Hepatocyte (in vitro differentiated cells): Measurements from ENCODE around the gene FYN. TPM values are rescaled to one million over a fixed set of nuclear protein-coding genes. Genes with fewer than 3 reads are reported as not detected.
"Not testable (repeated sequence)": the region's sequence is repeated elsewhere in the genome, so short reads cannot be mapped to it uniquely, and the experiment has no call there.

Source experiments
- DNase-seq: peaks from one replicate; pipeline ENCODE4 v3.0.0-alpha.2; 2016; ENCODE audit warnings: low spot score
- H2AFZ ChIP-seq: fragments of 200-600 bp; sonication (generic); 2 replicates; pipeline ENCODE4 v1.6.0; 2016; ENCODE audit warnings: antibody characterized with exemption, mild to moderate bottlenecking
- H3K27ac ChIP-seq: fragments of 200-600 bp; sonication (generic); 2 replicates; pipeline ENCODE4 v1.5.1; 2016; ENCODE audit warnings: mild to moderate bottlenecking
- H3K27me3 ChIP-seq: fragments of 200-600 bp; sonication (generic); 2 replicates; pipeline ENCODE4 v1.6.1; 2016
- H3K36me3 ChIP-seq: fragments of 200-600 bp; sonication (generic); replicated peaks from 2 replicates; pipeline ENCODE4 v1.5.1; 2016; ENCODE audit warnings: low read depth; ENCODE audit not compliant: insufficient read depth
- H3K4me1 ChIP-seq: fragments of 200-600 bp; sonication (generic); 2 replicates; pipeline ENCODE4 v1.5.1; 2016; ENCODE audit warnings: mild to moderate bottlenecking, moderate library complexity; ENCODE audit not compliant: insufficient read depth
- H3K4me2 ChIP-seq: fragments of 200-600 bp; sonication (generic); 2 replicates; pipeline ENCODE4 v1.6.0; 2016
- H3K4me3 ChIP-seq: fragments of 200-600 bp; sonication (generic); 2 replicates; pipeline ENCODE4 v1.5.1; 2016; ENCODE audit warnings: mild to moderate bottlenecking
- H3K79me2 ChIP-seq: fragments of 200-600 bp; sonication (generic); 2 replicates; pipeline ENCODE4 v1.6.0; 2017; ENCODE audit warnings: mild to moderate bottlenecking
- H3K9me2 ChIP-seq: fragments of 200-600 bp; sonication (generic); replicated peaks from 2 replicates; pipeline ENCODE4 v1.6.0; 2017; ENCODE audit warnings: mild to moderate bottlenecking; ENCODE audit not compliant: insufficient read depth
- H3K9me3 ChIP-seq: fragments of 200-600 bp; sonication (generic); 2 replicates; pipeline ENCODE4 v1.5.1; 2016; ENCODE audit warnings: low read depth, mild to moderate bottlenecking
- H4K20me1 ChIP-seq: fragments of 200-600 bp; sonication (generic); 2 replicates; pipeline ENCODE4 v1.6.0; 2016; ENCODE audit warnings: mild to moderate bottlenecking; ENCODE audit not compliant: insufficient read depth, poor library complexity, severe bottlenecking
- EZH2 ChIP-seq: fragments of 200-600 bp; sonication (generic); IDR thresholded peaks from 2 replicates; pipeline ENCODE4 v1.6.1; 2016; ENCODE audit warnings: antibody characterized with exemption, mild to moderate bottlenecking, borderline replicate concordance
- EZH2phosphoT487 ChIP-seq: fragments of 200-600 bp; sonication (generic); IDR thresholded peaks from one replicate; pipeline ENCODE4 v1.6.1; 2018; ENCODE audit warnings: antibody characterized with exemption, mild to moderate bottlenecking, low read depth, moderate library complexity; ENCODE audit not compliant: unreplicated experiment, severe bottlenecking
- WGBS: methylation state at CpG from one replicate; pipeline ENCODE4 v1.1.6; 2016; ENCODE audit warnings: low lambda C conversion rate; ENCODE audit errors: missing lambda C conversion rate; 5-methylcytosine and 5-hydroxymethylcytosine counted together
- polyA plus RNA-seq: library from polyadenylated mRNA; unstranded; fragments of >200 nt; fragmentation: Nextera tagmentation; extraction: Ambion mirVana; gene quantifications from 2 replicates; pipeline ENCODE4 v1.2.1, GENCODE V29; 2016
- total RNA-seq: library from RNA; depleted of rRNA; stranded (reverse); fragments of >200 nt; gene quantifications from 2 replicates; pipeline ENCODE4 v1.2.3, GENCODE V29; 2014
- TF ChIP-seq, protein P1 (sequence below): fragments of 200-600 bp; sonication (generic); IDR thresholded peaks from 2 replicates; pipeline ENCODE4 v1.5.1; 2016; ENCODE audit warnings: antibody characterized with exemption, mild to moderate bottlenecking; ENCODE audit not compliant: poor library complexity

The FYN gene
- total and polyA plus RNA-seq, 2 experiments from 2014 or later: 40.0 to 70.1 TPM

DNA sequence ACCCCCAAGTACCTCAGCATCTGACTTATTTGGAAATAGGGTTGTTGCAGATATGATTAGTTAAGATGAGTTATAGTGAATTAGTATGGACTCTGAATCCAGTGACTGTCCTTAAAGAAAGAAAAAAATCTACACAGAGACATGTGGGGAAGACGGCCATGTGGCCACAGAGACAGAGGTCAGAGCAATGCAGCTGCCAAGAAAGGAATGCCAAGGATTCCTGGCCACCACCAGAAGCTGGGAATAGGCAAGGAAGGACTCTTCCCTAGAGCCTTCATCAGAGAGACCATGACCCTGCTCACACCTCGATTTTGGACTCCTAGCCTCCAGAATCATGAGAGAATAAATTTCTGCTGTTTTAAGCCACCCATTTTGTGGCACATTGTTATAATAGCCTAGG lies 81.8 kb downstream of the FYN start:
- no peaks in the 10 kb centered on the region for H3K9me2 ChIP-seq
- no peak overlapping the region for H3K27ac ChIP-seq
- peaks cover 7% of the 10 kb centered on the region for H3K4me1 ChIP-seq
- DNase-seq: no peak
- H4K20me1 ChIP-seq: no peaks in the 10 kb centered on the region
- no peak for TF ChIP-seq EZH2phosphoT487
- H3K4me2 ChIP-seq: no peak overlapping the region
- no peaks in the 10 kb centered on the region for H3K27me3 ChIP-seq
- H3K9me3 ChIP-seq: no peaks in the 10 kb centered on the region
- no peak overlapping the region for H2AFZ ChIP-seq
- 82% methylated on average over 2 of the region's 2 CpGs for WGBS
- peaks cover 11% of the 10 kb centered on the region for H3K79me2 ChIP-seq
- H3K36me3 ChIP-seq: no peaks in the 10 kb centered on the region
- no peak overlapping the region for H3K4me3 ChIP-seq

- Histone ChIP-seq H3K27me3 (no peaks in the 10 kb centered on the region), H4K20me1 (no peaks in the 10 kb centered on the region), H3K27ac (peak overlapping the region; percentile 16), H3K4me2 (no peak overlapping the region), H3K36me3 (no peaks in the 10 kb centered on the region), H3K4me3 (no peak overlapping the region), H3K9me3 (no peaks in the 10 kb centered on the region), H2AFZ (no peak overlapping the region), H3K9me2 (no peaks in the 10 kb centered on the region), H3K79me2 (peaks cover 11% of the 10 kb centered on the region), H3K4me1 (peaks cover 7% of the 10 kb centered on the region)
- TF ChIP-seq EZH2: no peak
- TF ChIP-seq, protein P1, sequence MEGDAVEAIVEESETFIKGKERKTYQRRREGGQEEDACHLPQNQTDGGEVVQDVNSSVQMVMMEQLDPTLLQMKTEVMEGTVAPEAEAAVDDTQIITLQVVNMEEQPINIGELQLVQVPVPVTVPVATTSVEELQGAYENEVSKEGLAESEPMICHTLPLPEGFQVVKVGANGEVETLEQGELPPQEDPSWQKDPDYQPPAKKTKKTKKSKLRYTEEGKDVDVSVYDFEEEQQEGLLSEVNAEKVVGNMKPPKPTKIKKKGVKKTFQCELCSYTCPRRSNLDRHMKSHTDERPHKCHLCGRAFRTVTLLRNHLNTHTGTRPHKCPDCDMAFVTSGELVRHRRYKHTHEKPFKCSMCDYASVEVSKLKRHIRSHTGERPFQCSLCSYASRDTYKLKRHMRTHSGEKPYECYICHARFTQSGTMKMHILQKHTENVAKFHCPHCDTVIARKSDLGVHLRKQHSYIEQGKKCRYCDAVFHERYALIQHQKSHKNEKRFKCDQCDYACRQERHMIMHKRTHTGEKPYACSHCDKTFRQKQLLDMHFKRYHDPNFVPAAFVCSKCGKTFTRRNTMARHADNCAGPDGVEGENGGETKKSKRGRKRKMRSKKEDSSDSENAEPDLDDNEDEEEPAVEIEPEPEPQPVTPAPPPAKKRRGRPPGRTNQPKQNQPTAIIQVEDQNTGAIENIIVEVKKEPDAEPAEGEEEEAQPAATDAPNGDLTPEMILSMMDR: no peak
- TF ChIP-seq EZH2phosphoT487: no peak
- DNase-seq: no peak
- WGBS: 75% methylated on average over 4 of the region's 4 CpGs
Measured at GRCh38 chr6:111789598-111789997, 83.7 kb downstream of the FYN start.

GRCh38 chr6:111788379-111789276 lies 84.6 kb downstream of the FYN start:
- WGBS: 96% methylated on average over 1 of the region's 1 CpG
- Histone ChIP-seq H2AFZ (no peak overlapping the region), H3K4me1 (peaks cover 13% of the 10 kb centered on the region), H3K27ac (peak overlapping the region; percentile 16), H3K9me2 (no peaks in the 10 kb centered on the region), H3K9me3 (no peaks in the 10 kb centered on the region), H3K27me3 (no peaks in the 10 kb centered on the region), H3K4me3 (no peak overlapping the region), H3K4me2 (no peak overlapping the region), H3K36me3 (no peaks in the 10 kb centered on the region), H3K79me2 (peaks cover 11% of the 10 kb centered on the region), H4K20me1 (no peaks in the 10 kb centered on the region)
- TF ChIP-seq EZH2: no peak
- no peak for TF ChIP-seq EZH2phosphoT487
- TF ChIP-seq, protein P1: no peak
- DNase-seq: no peak

- not testable (repeated sequence) for H3K27me3 ChIP-seq, H3K9me3 ChIP-seq, H2AFZ ChIP-seq, H3K36me3 ChIP-seq, H3K4me2 ChIP-seq, H3K27ac ChIP-seq, DNase-seq, H3K79me2 ChIP-seq, H4K20me1 ChIP-seq, H3K9me2 ChIP-seq, H3K4me3 ChIP-seq
- 94% methylated on average over 2 of the region's 2 CpGs for WGBS
- peaks cover 25% of the 10 kb centered on the region for H3K4me1 ChIP-seq
Measured at GRCh38 chr6:111786151-111786550, 87.1 kb downstream of the FYN start.
